GM18867 (cell line): ENCODE measurements around the gene TMEM179.

Source experiments
- ATAC-seq: cut with Tn5 transposase; IDR thresholded peaks from one replicate; pipeline ENCODE4 v1.9.1; 2021; ENCODE audit warnings: mild to moderate bottlenecking, moderate library complexity; ENCODE audit not compliant: unreplicated experiment

TMEM179 gene

DNA sequence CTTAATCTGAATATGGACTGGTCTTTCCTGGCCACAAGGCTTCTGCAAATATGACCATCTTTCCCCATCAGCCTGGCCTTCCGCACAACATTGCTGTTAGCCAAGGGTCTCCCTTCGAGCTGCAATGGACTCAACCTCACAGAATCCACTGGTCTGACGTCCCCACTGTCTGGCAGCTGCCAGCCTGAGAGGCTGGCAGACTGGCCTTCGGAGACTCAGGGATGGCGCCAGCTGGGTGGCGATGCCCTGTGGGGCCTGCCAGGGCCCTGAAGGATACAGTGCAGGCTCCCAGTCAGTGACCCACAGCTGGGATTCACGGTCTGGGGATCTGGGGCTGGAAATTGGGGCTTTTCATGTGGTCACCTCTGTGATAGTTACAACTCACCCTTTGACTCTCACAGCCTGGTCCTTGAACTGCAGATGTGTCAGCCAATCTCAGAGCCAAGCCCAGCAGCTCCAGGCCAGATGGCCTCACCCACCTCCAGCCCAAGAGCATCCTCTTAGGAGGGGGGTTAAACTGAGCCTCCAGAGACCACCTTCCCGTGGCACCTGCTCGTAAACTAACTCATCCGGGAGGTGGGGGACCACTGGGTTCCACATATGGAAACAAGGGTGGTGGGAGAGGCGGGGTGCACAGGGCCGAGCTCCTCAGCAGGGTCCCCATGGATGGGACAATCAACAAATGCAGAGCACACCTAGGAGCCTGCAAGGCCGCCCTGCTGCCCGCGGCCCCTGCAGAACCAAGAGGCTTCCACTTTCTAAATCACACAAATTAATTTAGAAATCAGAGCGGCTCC is 46.1 kb downstream of the TMEM179 start:
- ATAC-seq = no peak

DNA sequence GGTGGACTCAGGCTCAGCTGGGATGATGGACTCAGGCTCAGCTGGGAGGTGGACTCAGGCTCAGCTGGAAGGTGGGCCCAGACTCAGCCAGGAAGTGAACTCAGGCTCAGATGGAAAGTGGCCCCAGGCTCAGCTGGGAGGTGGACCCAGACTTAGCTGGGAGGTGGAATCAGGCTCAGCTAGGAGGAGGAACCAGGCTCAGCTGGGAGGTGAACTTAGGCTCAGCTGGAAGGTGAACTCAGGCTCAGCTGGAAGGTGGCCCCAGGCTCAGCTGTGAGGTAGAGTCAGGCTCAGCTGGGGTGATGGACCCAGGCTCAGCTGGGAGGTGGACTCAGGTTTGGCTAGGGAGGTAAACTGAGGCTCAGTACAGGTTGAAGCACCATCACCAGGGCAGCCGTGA is 46.8 kb downstream of the TMEM179 start:
- ATAC-seq = no peak

DNA sequence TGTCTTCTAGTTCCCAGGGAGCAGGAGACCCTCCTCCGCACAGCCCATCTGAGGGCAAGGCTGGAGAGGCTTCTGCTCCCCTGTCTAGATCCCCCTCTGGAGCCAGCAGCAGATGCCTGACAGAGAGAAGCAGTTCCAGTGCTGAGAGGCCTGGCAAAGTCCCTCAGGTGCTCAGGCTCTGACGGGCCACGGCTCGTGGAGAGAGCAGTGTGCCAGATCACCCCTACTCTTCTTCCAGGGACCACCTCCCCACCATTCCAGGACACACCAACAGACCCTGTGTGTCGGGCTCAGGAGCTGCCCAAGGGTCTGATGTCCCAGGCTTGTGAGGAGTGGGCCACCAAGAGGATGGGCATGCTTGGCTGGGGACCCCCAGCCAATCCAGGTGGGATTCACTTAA is 47.5 kb downstream of the TMEM179 start:
- ATAC-seq = no peak

DNA sequence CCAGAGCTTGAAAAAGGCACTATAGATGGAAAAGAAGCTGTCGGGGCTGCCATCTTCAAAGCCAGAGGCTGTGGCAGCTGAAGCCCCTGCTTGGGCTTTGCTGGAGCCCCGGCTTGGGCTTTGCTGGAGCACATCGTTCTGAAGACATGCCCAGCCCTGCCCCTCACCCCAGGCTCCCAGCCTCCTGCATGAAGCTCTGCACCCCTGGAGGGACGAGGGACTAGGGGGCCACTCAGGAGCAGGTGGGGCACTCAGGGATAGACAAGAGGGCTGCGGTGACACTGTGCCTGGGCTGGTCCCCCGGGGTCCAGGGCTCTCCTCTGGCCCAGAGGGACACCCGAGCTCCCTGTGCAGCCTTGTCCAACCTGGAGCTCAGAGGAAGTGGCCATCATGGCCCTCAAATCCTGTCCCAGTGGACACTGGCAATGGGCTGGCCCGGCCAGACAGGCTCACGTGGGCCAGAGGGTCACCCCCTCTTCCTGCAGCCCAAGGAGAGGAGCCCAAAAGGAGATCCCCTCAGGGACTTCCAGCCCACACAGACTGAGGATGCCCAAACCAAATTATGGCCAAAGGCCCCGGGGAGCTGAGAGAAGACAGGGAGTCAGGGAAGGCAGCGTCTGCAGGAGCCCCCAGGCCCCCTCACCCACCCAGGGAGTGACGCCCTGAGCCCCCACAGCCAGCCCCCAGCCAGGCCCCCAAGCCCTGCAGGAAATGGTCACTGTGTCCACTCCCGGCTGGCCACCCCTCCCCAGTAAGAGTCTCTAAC is 48.1 kb downstream of the TMEM179 start:
- no peak for ATAC-seq

DNA sequence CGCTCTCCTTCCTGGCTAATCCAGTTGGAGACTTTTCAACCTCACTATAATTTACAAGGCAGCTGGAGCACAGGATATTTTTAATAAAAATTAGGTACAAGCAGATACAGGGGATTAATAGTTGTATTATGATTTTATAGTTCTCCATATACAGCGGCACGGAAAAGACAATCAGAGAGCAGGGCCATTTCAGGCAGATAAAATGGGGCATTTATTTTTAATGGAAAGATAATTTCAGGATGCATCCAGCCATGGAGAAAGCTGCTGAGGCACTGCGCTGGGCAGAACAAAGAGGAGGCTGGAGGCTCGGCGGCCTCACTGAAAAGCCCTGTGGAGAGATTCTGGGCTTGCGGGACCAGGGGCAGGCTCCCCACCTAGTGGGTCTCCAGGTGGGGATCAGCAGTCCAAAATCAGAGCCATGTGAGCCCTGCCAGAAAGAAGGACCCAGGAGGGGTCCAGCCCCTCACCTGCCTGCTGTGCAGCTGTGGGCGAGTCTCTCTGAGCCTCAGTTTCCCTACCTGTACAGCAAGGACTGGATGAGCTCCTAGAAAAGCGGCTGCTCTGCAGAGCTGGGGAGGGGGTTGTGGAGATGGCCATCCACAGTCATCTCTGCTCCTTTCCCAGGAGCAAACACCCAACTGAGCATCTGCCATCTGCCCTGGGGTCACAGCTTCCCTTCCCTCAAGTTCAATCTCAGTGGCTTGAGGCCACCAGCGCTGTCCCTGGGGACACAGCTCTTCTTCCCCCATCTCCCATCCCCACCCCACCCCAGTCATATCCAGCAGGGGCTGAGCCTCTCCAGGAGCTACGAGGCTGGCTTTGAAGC is 48.9 kb downstream of the TMEM179 start:
- no peak for ATAC-seq

DNA sequence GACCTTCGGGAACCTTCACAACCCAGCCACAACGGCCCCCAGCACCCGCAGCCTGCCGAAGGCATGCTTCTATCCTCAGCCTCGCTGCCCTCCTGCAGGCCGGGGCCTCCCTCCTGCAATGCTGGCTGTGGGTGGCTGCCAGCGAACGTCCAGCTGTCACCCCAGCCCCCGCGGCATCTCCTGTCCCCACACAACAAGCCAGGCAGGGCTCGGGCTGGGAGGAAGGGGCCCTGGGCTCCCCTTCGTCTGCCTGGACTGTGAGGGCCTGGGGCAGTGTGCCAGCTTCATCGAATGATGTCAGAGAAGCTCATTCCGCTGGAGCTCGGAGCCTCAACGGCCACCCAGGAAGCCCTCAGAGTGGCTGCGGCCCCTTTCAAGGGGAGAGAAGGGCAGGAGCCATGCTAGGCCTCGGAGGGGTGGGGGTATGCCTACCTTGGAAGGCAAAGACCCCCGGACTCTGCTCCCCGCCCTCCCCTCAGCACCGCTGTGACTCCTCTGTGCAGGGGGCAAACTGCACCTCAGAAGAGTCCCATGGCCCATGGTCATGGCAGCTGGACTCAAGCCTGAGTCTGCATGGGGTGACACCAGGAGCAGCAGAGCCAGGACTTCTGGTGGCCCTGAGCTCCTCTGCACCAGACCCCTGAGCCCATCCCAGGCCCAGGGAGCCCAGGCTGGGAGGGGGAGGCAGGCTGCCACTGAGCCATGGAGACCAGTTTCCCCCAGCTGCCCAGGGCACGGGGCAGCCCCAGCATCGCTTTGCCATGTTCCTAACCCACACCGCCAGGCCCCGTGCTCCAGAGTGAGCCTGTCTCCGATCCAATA is 49.8 kb downstream of the TMEM179 start:
- no peak for ATAC-seq

DNA sequence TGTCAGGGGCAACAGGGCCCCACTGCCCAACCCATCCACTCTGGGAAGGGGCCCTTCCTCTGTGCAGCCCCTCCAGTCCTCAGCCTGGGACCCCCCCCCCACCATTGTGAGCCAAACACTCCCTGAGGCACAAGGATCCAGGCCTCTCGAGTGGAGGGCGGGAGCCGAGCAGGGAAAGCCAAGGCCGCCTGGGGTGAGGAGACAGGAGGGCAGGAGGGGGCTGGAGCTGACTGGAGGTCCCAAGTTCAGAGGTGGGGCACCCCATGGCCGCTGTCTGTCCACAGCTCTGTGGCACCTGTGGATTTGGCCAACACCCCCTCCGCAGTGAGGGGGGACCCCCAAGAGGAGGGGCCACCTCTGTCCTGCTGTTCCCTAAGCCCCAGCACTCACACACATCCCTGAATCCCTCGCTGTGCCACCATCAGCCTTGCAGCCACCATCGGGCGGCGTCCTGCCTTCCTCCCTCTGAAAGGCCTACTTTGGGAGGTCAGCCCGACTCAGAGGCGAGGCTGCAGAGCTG is 50.4 kb downstream of the TMEM179 start:
- ATAC-seq = no peak

DNA sequence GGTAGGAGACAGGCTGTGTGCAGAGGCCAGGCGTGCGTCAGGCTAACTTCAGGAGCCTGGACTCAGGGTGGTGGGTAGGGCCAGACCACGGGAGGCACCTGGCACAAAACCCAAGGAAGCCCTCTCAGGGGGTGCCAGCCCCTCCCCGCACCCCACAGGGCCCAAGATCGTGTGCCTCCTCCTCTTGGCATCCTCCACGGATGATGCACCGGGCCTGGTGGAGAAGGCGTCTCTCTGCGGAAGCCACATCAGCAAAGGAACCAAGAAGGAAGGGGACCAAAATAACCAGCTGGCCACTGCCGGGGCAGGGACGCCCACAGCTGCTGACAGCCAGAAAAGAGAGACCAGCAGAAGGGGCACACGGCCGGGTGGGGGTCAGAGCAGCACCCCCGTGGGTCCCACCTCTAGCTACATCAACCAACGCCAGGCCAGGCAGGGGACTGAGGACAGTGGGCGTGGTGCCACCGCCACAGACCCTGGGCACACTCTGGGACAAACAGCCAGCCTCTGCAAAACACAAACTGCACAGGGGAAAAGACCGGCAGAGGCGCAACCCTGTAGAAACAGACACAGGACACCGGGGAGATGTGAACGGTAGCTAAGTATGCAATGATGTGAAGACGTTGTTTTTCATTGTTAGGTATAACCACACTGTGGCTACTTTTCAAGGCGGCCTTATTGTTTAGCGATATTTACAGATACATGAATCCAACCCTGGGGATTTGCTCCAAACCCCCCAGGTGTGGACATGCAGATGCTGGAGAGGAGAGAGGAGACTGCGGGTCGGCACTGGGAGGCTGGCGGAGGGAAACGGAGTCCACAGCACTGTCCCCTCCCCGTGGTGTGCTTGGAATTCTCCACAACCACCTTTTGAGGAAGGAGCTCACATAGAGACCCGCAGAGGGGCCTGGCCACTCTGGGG is 51.1 kb downstream of the TMEM179 start:
- no peak for ATAC-seq

DNA sequence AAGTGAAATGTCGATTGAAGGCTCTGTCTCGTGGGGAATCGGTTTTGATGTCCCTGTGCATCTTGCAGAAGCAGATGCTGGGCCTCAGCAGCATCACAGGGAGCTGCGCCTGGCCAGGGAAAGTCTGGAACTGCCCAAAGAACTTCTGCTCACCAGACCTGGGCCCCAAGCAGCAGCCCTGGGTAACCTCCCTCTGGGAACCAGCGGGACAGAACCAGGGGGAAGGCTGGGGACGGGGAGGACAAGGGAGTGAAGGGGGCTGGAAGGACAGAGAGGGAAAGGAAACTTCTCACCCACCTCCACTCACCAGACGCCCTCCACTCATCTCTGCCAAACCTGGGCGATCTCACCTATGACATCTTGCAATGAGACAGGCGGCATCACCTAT is 51.8 kb downstream of the TMEM179 start:
- ATAC-seq = no peak

DNA sequence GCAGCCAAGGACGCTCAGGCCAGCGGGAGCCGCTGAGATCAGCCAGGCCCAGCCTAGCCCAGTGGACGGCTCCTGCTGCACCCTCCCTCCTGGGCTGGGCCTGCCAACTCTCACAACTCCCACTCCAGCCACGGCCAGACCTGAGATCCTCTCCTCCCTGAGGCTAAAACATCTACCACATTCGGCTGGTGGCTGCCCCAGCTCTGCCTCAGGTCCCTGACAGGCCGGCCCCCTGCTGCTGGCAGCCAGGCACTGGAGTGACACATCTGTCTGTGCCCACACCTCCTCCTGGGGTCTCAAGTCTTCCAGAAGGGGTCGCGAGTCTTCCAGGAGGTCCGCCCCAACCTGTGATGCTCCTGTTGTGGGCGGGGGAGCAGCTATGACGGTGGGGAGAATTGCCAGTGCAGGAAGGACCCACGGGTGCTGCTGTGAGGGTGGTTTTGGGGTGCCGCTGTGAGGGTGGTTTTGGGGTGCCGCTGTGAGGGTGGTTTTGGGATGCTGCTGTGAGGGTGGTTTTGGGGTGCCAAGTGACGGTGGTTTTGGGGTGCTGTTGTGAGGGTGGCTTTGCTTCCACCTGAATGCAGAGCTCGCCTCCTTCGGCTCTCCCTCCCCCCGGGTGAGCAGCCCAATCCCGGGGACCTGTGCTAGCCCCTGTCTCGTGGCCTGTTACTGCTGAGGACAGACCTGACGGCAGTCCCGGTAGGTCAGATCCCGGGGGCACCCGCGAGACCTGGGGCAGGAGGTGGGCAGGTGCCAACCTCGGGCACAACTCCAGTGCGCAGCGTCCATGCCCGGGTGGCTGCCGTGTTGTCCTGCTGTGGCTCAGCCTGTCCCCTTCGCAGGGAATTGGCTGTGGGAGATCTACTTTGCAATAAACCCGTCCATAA is 52.5 kb downstream of the TMEM179 start:
- ATAC-seq = no peak

DNA sequence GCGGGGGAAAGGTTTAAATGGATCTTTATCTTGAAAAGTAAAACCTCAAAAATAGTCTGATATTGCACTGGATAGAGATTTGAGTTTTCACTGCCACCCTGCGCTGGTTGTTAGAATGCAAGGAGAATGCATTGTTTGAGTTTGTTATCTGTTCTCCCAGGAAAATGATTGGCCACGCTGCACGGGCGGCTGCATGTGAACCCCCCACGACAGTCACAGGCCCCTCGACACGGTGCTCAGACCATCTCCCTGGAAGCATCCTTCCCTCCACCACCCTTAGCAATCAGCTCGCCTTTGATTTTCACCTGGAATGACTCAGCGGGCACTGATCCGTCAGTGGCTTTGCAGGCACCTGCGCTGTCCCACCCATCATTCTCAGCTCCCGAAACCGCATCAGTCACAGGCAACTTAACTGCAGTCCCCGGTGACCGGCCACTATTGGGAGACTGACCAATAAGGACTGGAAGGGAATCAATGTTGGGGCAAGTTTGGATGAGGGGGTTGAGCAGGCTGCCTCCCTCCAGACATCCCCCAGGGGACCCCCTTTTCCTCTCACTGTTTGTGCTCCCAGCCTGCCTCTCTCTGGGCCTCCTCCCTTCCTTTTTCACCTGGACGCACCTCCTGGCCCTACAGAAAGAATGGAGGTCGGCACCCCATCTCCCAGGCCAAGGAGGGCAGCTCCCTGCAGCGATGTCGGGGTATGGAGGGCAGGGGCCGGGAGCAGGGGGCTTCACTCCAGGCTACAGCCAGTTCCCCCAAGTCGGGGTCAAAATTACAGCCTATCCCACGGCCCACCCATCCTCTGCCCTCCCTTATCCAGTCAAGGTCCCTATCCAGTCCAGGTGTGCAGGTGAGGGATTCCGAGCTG is 53.5 kb downstream of the TMEM179 start:
- ATAC-seq = no peak

DNA sequence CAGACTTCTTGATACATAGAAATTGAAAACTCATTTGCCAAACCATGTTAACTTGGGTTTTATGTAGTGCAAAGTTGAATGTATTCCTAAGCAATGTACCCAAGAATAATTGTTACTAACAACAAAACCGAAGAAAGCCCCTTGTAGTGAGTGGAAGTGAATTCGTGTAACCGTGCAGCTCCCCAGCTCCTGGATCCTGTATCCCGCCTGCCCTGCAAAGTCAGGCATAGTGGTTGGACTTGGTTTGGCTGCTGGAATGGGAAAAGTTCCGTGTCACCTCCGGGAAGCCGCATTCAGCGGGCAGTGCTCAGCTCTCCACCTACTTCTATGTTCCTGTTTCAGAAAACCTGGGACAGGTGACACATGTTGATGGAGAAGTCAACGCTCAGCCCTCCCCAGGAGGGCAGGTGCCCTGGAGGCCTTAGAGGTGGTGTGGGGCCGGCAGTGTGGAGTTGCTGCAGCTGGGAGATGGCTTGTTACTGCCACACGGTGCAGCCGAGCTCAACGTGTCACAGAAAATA is 54.2 kb downstream of the TMEM179 start:
- no peak for ATAC-seq

DNA sequence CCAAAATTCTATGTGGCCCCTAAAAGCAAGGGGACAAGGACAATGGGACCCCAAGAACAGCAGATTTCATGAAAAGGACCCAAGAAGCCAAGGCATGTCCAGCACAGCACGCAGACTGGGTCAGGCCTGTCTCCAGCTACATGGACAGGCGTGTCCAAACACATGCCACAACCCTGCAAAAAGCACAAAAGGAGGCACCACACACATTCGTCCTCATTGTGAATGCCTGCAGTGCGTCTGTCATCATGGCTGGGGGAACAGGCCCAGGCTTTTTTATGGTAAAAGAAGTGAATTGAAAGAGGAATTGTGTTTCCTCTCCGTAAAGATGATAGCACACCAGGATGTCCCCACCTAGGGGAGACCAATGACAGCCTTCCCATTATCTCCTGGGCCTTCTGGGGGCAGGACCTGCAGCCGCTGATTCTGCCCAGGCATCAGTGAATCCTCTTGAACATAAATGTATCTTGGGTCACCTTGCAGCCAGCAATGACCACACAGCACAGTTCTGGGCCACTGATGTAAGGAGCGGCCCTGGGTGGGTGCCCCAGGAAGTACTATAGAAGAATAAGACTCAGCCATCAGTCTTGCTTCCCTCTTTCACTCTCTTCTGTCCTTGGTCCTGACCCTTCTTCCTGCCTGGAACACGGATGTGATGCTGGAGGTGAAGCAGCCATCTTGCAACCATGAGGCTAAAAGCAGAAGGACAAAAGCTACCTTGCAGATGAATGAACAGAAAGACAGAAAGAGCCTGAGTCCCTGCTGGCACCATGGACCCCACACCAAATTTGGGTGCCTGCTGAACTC is 54.8 kb downstream of the TMEM179 start:
- ATAC-seq = no peak

DNA sequence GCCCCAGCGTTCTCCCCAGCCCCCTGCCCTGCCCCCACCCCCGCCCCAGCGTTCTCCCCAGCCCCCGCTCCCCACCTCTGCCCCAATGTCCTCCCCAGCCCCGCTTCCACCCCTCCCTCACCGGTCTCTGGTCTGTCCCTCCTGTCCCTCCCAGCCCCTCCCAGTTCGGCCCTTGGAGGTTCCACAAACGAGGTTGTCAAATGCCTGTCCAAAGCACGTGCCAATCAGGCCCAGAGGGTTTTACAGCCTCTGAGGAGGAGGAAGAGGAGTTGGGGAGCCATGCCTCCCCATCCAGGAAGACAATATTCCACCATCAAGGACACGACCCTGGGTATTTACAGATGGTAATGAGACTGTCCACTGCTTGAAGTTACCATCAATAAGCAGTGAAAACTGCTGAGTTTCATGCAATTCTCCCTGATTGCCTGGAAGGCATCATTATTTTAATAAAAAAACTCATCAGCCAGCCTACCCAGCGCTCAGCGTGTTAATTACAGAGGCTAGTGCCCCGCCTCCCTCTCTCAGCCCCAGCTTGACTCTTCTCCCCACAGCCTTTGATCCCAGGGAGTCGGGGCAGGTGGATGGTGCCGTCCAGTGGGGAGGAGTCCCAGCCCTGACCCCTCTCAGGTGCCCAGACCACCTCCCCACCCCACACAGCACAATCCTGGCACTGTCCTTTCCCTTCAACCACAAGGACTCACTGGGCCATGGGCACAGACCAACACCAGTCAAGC is 55.6 kb downstream of the TMEM179 start:
- no peak for ATAC-seq

DNA sequence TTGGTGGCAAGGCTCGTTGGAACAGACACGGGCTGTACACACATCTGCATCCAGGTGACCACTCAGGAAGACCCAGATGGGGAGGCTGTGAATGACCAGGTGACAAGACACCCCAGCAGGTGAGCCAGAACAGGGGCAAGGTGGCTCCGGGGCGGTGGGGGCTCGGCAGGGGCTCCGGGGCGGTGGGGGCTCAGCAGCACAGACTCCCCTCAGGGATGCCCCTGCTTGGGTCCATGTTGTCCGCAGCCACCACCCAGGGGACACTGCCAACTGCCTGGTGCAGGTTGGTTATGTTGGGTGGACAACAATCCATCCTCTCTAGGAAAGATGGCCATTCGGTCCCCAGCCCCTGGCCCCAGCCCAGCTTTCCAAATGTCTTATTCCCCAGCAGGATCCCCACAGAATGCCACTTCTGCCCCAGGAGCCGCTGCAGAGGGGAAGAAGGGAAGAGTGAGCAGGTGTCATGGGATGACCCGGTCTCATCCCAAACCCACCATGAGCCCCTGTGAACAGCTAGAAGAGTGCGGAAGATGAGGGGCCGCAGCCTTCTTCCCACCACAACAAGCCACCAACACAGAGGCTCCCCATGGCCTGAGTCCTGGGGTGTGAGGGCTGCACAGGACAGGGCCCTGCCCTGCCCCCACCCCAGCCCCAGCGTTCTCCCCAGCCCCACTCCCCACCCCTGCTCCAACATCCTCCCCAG is 56.4 kb downstream of the TMEM179 start:
- ATAC-seq = no peak
